OCI-M2 (cell line): Measurements from ENCODE around the gene CTIF.

Source experiments
- DNase-seq: peaks from one replicate; lab custom pipeline; 2025; ENCODE audit not compliant: unreplicated experiment; lab: John Stamatoyannopoulos, UW

CTIF gene

GRCh38 chr18:48573632-48574283 is 34.9 kb downstream of the CTIF start:
- no peak for DNase-seq

GRCh38 chr18:48574667-48575300 is 36.0 kb downstream of the CTIF start:
- no peak for DNase-seq

GRCh38 chr18:48575301-48575657 is 36.4 kb downstream of the CTIF start:
- no peak for DNase-seq

- no peak for DNase-seq
These were observed 37.0 kb downstream of the CTIF start for GRCh38 chr18:48575658-48576456.

GRCh38 chr18:48576457-48576771 is 37.6 kb downstream of the CTIF start:
- no peak for DNase-seq

- DNase-seq: no peak
These were observed 38.8 kb downstream of the CTIF start for GRCh38 chr18:48577478-48578190.

- no peak for DNase-seq
These were observed 39.5 kb downstream of the CTIF start for GRCh38 chr18:48578289-48578688.

- no peak for DNase-seq
These were observed 41.2 kb downstream of the CTIF start for GRCh38 chr18:48580066-48580465.

GRCh38 chr18:48580782-48581181 is 42.0 kb downstream of the CTIF start:
- no peak for DNase-seq

- DNase-seq: no peak
These were observed 42.4 kb downstream of the CTIF start for GRCh38 chr18:48581206-48581605.

GRCh38 chr18:48581941-48582340 is 43.1 kb downstream of the CTIF start:
- no peak for DNase-seq

- no peak for DNase-seq
These were observed 44.1 kb downstream of the CTIF start for GRCh38 chr18:48582946-48583345.

- DNase-seq: no peak
These were observed 44.7 kb downstream of the CTIF start for GRCh38 chr18:48583573-48583972.

- DNase-seq: no peak
These were observed 51.1 kb downstream of the CTIF start for GRCh38 chr18:48589797-48590519.

GRCh38 chr18:48590678-48591077 is 51.8 kb downstream of the CTIF start:
- no peak for DNase-seq

- DNase-seq: no peak
These were observed 53.8 kb downstream of the CTIF start for GRCh38 chr18:48592540-48593171.

GRCh38 chr18:48594471-48595094 is 55.8 kb downstream of the CTIF start:
- no peak for DNase-seq

GRCh38 chr18:48595703-48596218 is 56.9 kb downstream of the CTIF start:
- no peak for DNase-seq

- no peak for DNase-seq
These were observed 58.3 kb downstream of the CTIF start for GRCh38 chr18:48597110-48597509.

- no peak for DNase-seq
These were observed 58.8 kb downstream of the CTIF start for GRCh38 chr18:48597671-48598070.
